GM12878 (cell line): ENCODE results near the gene VMAC. TPM values are rescaled to one million over a fixed set of nuclear protein-coding genes. Genes with fewer than 3 reads are reported as not detected.
A peak's percentile ranks its signal among the peaks of the same experiment; 100 is the strongest.

Source experiments
- ATAC-seq: fragments of 200-7000 bp; cut with Tn5 transposase; 3 replicates; pipeline ENCODE4 v1.9.1; 2020; ENCODE audit warnings: mild to moderate bottlenecking, moderate library complexity
- BruUV-seq: library from RNA; stranded (reverse); fragments of 400-500 nt; replicated peaks from 2 replicates; lab custom pipeline; 2021; lab: Mats Ljungman, UMichigan
- CTCF ChIA-PET: fragments of 300-600 bp; sonication (Branson Sonifier 250); formaldehyde crosslinking; extraction: SDS; loops from one replicate; lab custom pipeline; 2021; ENCODE audit warnings: inconsistent platforms; lab: Yijun Ruan, JAX
- POLR2A ChIA-PET: fragments of 350-600 bp; formaldehyde crosslinking; extraction: SDS; loops from one replicate; lab custom pipeline; 2021; ENCODE audit warnings: inconsistent platforms; lab: Charles Lee
- RAD21 ChIA-PET: fragments of 300-600 bp; sonication (Branson Sonifier 250); formaldehyde crosslinking; loops from one replicate; lab custom pipeline; 2023; ENCODE audit warnings: antibody characterized with exemption; ENCODE audit not compliant: unreplicated experiment; lab: Charles Lee
- SMC1A ChIA-PET: fragments of 300-600 bp; sonication (Branson Sonifier 250); formaldehyde crosslinking; loops from one replicate; lab custom pipeline; 2023; ENCODE audit not compliant: unreplicated experiment, uncharacterized antibody; lab: Charles Lee
- DNase-seq: peaks from one replicate; pipeline ENCODE4 v3.0.0-alpha.2; 2011; ENCODE audit warnings: low read depth, low spot score
- FAIRE-seq: peaks from 3 replicates; lab custom pipeline; 2011; peaks lifted over from hg19 to GRCh38; lab: Jason Lieb, UNC
- H2AFZ ChIP-seq: 2 replicates; pipeline ENCODE4 v1.6.0; 2011; ENCODE audit warnings: low read depth, low read length, control low read depth; ENCODE audit not compliant: control insufficient read depth
- H3K27ac ChIP-seq: 2 replicates; pipeline ENCODE4 v1.5.1; 2011; ENCODE audit warnings: control low read depth; ENCODE audit not compliant: control insufficient read depth, insufficient read depth
- H3K27me3 ChIP-seq, 2 experiments: replicated peaks in 1 of 2; 2 replicates each; pipeline versions ENCODE4 v1.6.0 to v1.6.1; 2011; ENCODE audit warnings: low read length in 1 of 2; ENCODE audit not compliant: control insufficient read depth in 2 of 2, insufficient read depth in 2 of 2
- H3K36me3 ChIP-seq, 2 experiments: 2 replicates each; pipeline ENCODE4 v1.5.1; 2011; ENCODE audit warnings: low read length in 1 of 2; ENCODE audit not compliant: control insufficient read depth in 2 of 2, insufficient read depth in 2 of 2
- H3K4me1 ChIP-seq: 2 replicates; pipeline ENCODE4 v1.6.1; 2011; ENCODE audit warnings: mild to moderate bottlenecking, low read length, moderate library complexity, mixed read lengths; ENCODE audit not compliant: control insufficient read depth, insufficient read depth
- H3K4me2 ChIP-seq: 2 replicates; pipeline ENCODE4 v1.6.0; 2011; ENCODE audit warnings: control low read depth; ENCODE audit not compliant: control insufficient read depth, insufficient read depth
- H3K4me3 ChIP-seq: fragments of 200-600 bp; sonication (generic); 2 replicates; pipeline ENCODE4 v1.5.1; 2016
- H3K79me2 ChIP-seq: 2 replicates; pipeline ENCODE4 v1.6.0; 2011; ENCODE audit warnings: low read length; ENCODE audit not compliant: control insufficient read depth, insufficient read depth
- H3K9ac ChIP-seq: 2 replicates; pipeline ENCODE4 v1.8.0; 2011; ENCODE audit warnings: low read length, control low read depth, mixed read lengths; ENCODE audit not compliant: control insufficient read depth, insufficient read depth
- H3K9me3 ChIP-seq: replicated peaks from 3 replicates; pipeline ENCODE4 v1.5.1; 2011; ENCODE audit warnings: mild to moderate bottlenecking, low read length; ENCODE audit not compliant: control insufficient read depth, insufficient read depth
- H4K20me1 ChIP-seq: 2 replicates; pipeline ENCODE4 v1.6.0; 2011; ENCODE audit not compliant: control insufficient read depth, insufficient read depth
- CEBPZ ChIP-seq: fragments of 150-350 bp; IDR thresholded peaks from 2 replicates; pipeline ENCODE4 v1.6.1; 2016; ENCODE audit warnings: low read depth, low read length
- POLR2A ChIP-seq: IDR thresholded peaks from 2 replicates; pipeline ENCODE4 v1.6.1; 2011; ENCODE audit warnings: low read depth, mild to moderate bottlenecking, low read length
- WGBS: methylation state at CpG from one replicate; pipeline ENCODE4 v1.1.6; 2016; ENCODE audit warnings: low lambda C conversion rate; ENCODE audit not compliant: insufficient replicate concordance, insufficient coverage; ENCODE audit errors: missing lambda C conversion rate; 5-methylcytosine and 5-hydroxymethylcytosine counted together
- in situ Hi-C: fragments of 300-500 bp; cut with MboI; formaldehyde crosslinking; loops from 9 replicates; pipeline ENCODE4 v1.14.3; 2018; ENCODE audit warnings: mixed read lengths
- intact Hi-C: fragments of 100-400 bp; cut with micrococcal nuclease; formaldehyde crosslinking; loops from one replicate; pipeline ENCODE4 v1.14.2; 2022; ENCODE audit not compliant: unreplicated experiment
- polyA plus RNA-seq, 11 experiments: library from polyadenylated mRNA; depleted of rRNA in 4 of 11; unstranded in 6 of 11; stranded (reverse) in 5 of 11; fragments of >200 nt; fragmentation: Nextera tagmentation in 4 of 11; fragmentation: Illumina TruSeq in 1 of 11; extraction: Ambion mirVana in 4 of 11; extraction: Trizol in 1 of 11; gene quantifications; 1 replicate in 1 of 11; 2 replicates in 10 of 11; pipeline versions ENCODE4 v1.2.1 to v1.2.3, GENCODE V29; 2011 to 2016; ENCODE audit warnings: inconsistent platforms in 2 of 11, missing spikeins in 2 of 11, low read depth in 1 of 11
- total RNA-seq, 4 experiments: library from RNA; depleted of rRNA in 3 of 4; stranded (reverse); fragments of >200 nt in 3 of 4; fragmentation: Illumina TruSeq in 1 of 4; extraction: Trizol in 1 of 4; gene quantifications; 2 replicates each; pipeline versions ENCODE4 v1.2.1 to v1.2.3, GENCODE V29; 2013 to 2021

The VMAC gene
- total and polyA plus RNA-seq, 10 of the 15 experiments (the other 5 are each of a cell fraction or from before 2014, with no cell fraction given) = 0.18 to 6.8 (median 1.8) TPM

GRCh38 chr19:5889288-5889971, 15.2 kb upstream of the VMAC start:
- DNase-seq (no peak), ATAC-seq (no peak)
- ChIA-PET POLR2A (interaction anchor here (0.5 to 0.6 kb wide), 2 partner anchors 14 to 260 kb away, joined by 4 to 8 read pairs; no protein-coding TSS in a partner anchor), CTCF (no interaction called here), RAD21 (no interaction called here), SMC1A (no interaction called here)
- no peaks in the 10 kb centered on the region for H3K27me3 ChIP-seq
- no peaks in the 10 kb centered on the region for H3K4me1 ChIP-seq
- intact Hi-C loops (no loop called here), in situ Hi-C loops (no loop called here)
- H3K4me2 ChIP-seq = no peak overlapping the region
- no peaks in the 10 kb centered on the region for H3K79me2 ChIP-seq
- H3K9me3 ChIP-seq = no peaks in the 10 kb centered on the region
- 35% methylated on average over 17 of the region's 17 CpGs for WGBS
- no peak overlapping the region for H3K9ac ChIP-seq
- no peak overlapping the region for H3K4me3 ChIP-seq
- H3K27ac ChIP-seq = no peak overlapping the region
- peaks cover 3% of the 10 kb centered on the region; the same call in 1 of the 2 replicates for H4K20me1 ChIP-seq
- H2AFZ ChIP-seq = no peak overlapping the region
- TF ChIP-seq CEBPZ (no peak), POLR2A (peak; percentile 41; the same call in 1 of the 2 replicates)
- TF ChIP-seq, all 136 proteins: peak for 1
- FAIRE-seq = no peak
- no peaks in the 10 kb centered on the region for H3K36me3 ChIP-seq
- no TSS peak for BruUV-seq
